ENCODE data around the gene ACADM. TPM values are rescaled to one million over a fixed set of nuclear protein-coding genes. Genes with fewer than 3 reads are reported as not detected.

The ACADM gene
- total and polyA plus RNA-seq, 2 donors (not counting 3 experiments of a cell fraction or from before 2014, with no cell fraction given), result 10.8 to 32.5 TPM

GRCh38 chr1:75693551-75693950, 31.0 kb upstream of the ACADM start:
- DNase-seq (ENCODE audit: low read depth, low spot score) (no peak), FAIRE-seq (no peak)
- Histone ChIP-seq H2AFZ (ENCODE audit: low read depth, low read length) (no peak overlapping the region), H3K4me2 (ENCODE audit: insufficient read depth, low read length) (no peak overlapping the region), H4K20me1 (replicated peaks; ENCODE audit: control insufficient read depth, extremely low read depth, insufficient read depth, low read length) (no peaks in the 10 kb centered on the region), H3K9ac (replicated peaks; ENCODE audit: extremely low read depth, insufficient read depth, low read length) (no peak overlapping the region), H3K4me3 (replicated peaks in 1 of 3; ENCODE audit: insufficient read depth in 1 of 3, low read depth in 1 of 3, low read length in 3 of 3) (no peak overlapping the region), H3K9me3 (replicated peaks; ENCODE audit: control insufficient read depth, insufficient read depth, low read length) (no peaks in the 10 kb centered on the region), H3K36me3 (ENCODE audit: control insufficient read depth in 2 of 2, extremely low read depth in 1 of 2, insufficient read depth in 2 of 2, low read length in 2 of 2) (no peaks in the 10 kb centered on the region), H3K27ac (ENCODE audit: insufficient read depth, low read depth, low read length) (no peak overlapping the region), H3K79me2 (ENCODE audit: control insufficient read depth, insufficient read depth, low read length) (no peaks in the 10 kb centered on the region), H3K9me1 (replicated peaks; ENCODE audit: control insufficient read depth, extremely low read depth, insufficient read depth, low read length) (no peaks in the 10 kb centered on the region), H3K4me1 (ENCODE audit: control insufficient read depth, extremely low read depth, insufficient read depth, low read length) (no peaks in the 10 kb centered on the region), H3K27me3 (ENCODE audit: control insufficient read depth in 2 of 2, insufficient read depth in 2 of 2, low read length in 2 of 2) (peaks cover 2% of the 10 kb centered on the region in 2 experiments)
- ChIA-PET CTCF (no interaction called here), POLR2A (no interaction called here)
- TF ChIP-seq FOS (IDR thresholded peaks at IDR 0.05; ENCODE audit: borderline replicate concordance, insufficient read depth, low read length) (no peak), JUN (IDR thresholded peaks at IDR 0.05; ENCODE audit: borderline replicate concordance, insufficient read depth, insufficient read length, low read depth) (no peak), GATA2 (IDR thresholded peaks at IDR 0.05; ENCODE audit: insufficient read depth, insufficient read length, low read depth, low read length) (no peak), POLR2A (IDR thresholded peaks at IDR 0.05; ENCODE audit: low read depth, low read length) (no peak), EZH2 (IDR thresholded peaks at IDR 0.05; ENCODE audit: borderline replicate concordance, low read depth, low read length, severe bottlenecking) (no peak), MAX (IDR thresholded peaks at IDR 0.05; ENCODE audit: insufficient read depth, insufficient read length) (no peak), POLR2AphosphoS5 (IDR thresholded peaks at IDR 0.05; ENCODE audit: insufficient read depth, low read depth, low read length) (no peak), MYC (IDR thresholded peaks at IDR 0.05; ENCODE audit: low read depth, low read length) (no peak), CTCF (IDR thresholded peaks at IDR 0.05; ENCODE audit: extremely low read depth in 1 of 2, insufficient read depth in 1 of 2, low read depth in 1 of 2, low read length in 2 of 2) (no peak)
- no TSS peak for BruUV-seq (replicated peaks)
- dilution Hi-C loops (cut with MboI; ENCODE audit: extremely low pct_ligation_motif_present, low sequenced_read_pairs) (no loop called here), intact Hi-C loops (cut with micrococcal nuclease) (no loop called here)

All from endothelial cell of umbilical vein (primary cell).